Cerebellar cortex (tissue), 1 donor: Measurements from ENCODE around the gene DUOXA1.

ENCODE experiments used
- DNase-seq: peaks from one replicate; pipeline ENCODE4 v3.0.0-alpha.2; 2015; ENCODE audit warnings: low spot score

The DUOXA1 gene

GRCh38 chr15:45129651-45130129 is at the start of gene DUOXA1, which contains the start of gene DUOX1:
Gene DUOXA1, minus strand, starts transcription at chr15:45129879. Its CDS starts 6,865 bp downstream, at chr15:45123014.
Gene DUOX1, plus strand, starts transcription at chr15:45129994. Its CDS starts 1,973 bp downstream, at chr15:45131967.
- DNase-seq = no peak

GRCh38 chr15:45177285-45177684 is 47.6 kb upstream of the DUOXA1 start:
- no peak for DNase-seq

GRCh38 chr15:45174577-45174976 is 44.9 kb upstream of the DUOXA1 start:
- DNase-seq = no peak

- no peak for DNase-seq
Measured at GRCh38 chr15:45174069-45174468, 44.4 kb upstream of the DUOXA1 start.

GRCh38 chr15:45171912-45172311 is 42.2 kb upstream of the DUOXA1 start:
- no peak for DNase-seq

- no peak for DNase-seq
Measured at GRCh38 chr15:45169608-45170480, 40.2 kb upstream of the DUOXA1 start.

GRCh38 chr15:45168751-45169551 is 39.3 kb upstream of the DUOXA1 start:
- no peak for DNase-seq

- no peak for DNase-seq
Measured at GRCh38 chr15:45168286-45168685, 38.6 kb upstream of the DUOXA1 start.

- no peak for DNase-seq
Measured at GRCh38 chr15:45167631-45168205, 38.0 kb upstream of the DUOXA1 start.

GRCh38 chr15:45166834-45167630 is 37.4 kb upstream of the DUOXA1 start:
- peak; percentile 77 for DNase-seq

GRCh38 chr15:45165536-45165935 is 35.9 kb upstream of the DUOXA1 start:
- DNase-seq = no peak

GRCh38 chr15:45164914-45165313 is 35.2 kb upstream of the DUOXA1 start:
- no peak for DNase-seq

- DNase-seq = no peak
Measured at GRCh38 chr15:45163508-45163856, 33.8 kb upstream of the DUOXA1 start.

GRCh38 chr15:45162771-45163507 is 33.3 kb upstream of the DUOXA1 start:
- DNase-seq = peak; percentile 91

GRCh38 chr15:45161666-45162065 is 32.0 kb upstream of the DUOXA1 start:
- no peak for DNase-seq

- DNase-seq = no peak
Measured at GRCh38 chr15:45157974-45158373, 28.3 kb upstream of the DUOXA1 start.

- no peak for DNase-seq
Measured at GRCh38 chr15:45156744-45157455, 27.2 kb upstream of the DUOXA1 start.

- no peak for DNase-seq
Measured at GRCh38 chr15:45155739-45156138, 26.1 kb upstream of the DUOXA1 start.

GRCh38 chr15:45151998-45152828 is 22.5 kb upstream of the DUOXA1 start:
- DNase-seq = no peak
